ENCODE results near the gene CIB2.
"Not testable (repeated sequence)": the region's sequence is repeated elsewhere in the genome, so short reads cannot be mapped to it uniquely, and the experiment has no call there.

Gene CIB2

DNA sequence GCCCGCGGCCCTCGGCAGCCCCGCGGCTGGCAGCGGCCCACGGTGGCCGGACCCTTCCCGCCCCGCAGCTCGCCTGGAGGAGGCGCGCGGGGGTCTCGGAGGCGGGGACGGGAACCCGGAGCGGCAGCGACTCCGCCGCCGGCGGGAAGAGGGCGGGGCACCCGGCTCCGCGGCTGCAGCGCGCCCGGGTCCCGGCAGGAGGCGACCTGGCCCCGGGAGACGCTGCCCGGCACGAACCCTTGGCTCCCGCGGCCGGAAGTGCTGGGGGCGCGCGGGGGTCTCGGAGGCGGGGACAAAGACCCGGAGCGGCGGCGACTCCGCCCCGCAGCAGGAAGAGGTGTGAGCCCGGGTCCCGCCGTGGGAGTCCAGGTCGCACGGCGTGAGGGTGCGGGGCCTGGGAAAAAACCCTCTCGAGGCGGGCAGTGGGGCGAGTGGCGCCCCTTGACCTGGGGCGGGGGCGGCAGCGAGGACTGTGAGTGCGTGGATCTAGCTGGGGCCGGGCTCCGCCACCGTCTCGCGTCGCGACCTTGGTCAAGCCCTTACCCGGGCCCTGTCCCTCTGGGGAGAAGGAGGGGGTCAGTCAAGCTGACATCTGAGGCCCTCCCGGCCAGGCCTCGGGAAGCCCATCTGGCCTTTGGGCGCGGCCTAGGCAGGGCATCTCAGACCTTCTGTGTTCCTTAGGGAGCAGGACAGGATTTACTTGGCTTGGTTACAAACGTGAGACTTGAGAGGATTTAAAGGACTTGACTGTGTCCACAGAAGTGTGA, at the start of gene CIB2:
Gene CIB2 (minus strand): TSS at position 151 of the 767 bp plus-strand sequence. CDS start 230 bp downstream, outside the sequence.
- DNase-seq (ENCODE audit: low read depth), result no peak

DNA sequence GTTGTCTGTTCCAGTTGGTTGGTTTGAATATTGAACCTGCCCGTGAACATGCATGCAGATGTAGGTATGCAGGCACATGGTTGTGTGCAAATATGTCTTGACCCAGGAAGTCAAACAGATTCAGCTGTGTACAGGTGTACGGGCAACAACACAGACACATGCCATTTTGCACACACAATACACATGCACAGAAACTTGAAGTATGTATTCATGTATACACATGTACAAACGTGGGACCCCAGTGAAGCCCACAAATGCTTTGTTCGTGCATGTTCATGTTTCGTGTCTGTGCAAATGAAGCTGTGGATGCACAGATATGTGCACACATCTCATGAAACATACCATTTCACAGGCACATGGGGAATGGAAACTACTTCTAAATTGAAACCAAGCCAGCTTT, 48.7 kb upstream of the CIB2 start:
- no peak for DNase-seq (ENCODE audit: low read depth)

DNA sequence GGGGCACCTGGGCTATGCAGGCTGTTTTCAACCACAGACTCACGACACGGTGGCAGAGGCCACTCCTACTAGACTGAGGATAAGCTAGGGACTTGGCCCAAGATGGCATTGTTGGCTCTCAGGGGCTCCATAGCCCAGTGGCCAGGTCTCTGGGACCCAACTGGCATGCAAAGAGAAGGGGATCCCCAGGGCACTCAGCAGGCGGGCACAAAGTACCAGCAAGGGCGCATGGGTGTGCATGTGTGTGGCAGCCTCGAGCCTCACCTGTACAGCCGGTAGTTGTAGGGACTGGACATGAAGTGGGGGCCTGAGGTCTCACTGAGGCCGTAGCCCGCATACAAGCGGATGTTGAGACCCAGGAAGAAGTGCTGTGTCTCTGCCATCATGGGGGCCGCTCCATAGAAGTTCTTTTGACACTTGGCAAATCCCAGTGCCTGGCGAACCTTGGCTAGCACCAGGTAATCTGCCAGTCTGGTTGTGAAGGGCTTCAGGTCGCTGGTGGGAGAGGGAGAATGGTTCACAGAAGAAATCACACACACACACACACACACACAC, 48.1 kb upstream of the CIB2 start:
- DNase-seq (ENCODE audit: low read depth), result no peak

DNA sequence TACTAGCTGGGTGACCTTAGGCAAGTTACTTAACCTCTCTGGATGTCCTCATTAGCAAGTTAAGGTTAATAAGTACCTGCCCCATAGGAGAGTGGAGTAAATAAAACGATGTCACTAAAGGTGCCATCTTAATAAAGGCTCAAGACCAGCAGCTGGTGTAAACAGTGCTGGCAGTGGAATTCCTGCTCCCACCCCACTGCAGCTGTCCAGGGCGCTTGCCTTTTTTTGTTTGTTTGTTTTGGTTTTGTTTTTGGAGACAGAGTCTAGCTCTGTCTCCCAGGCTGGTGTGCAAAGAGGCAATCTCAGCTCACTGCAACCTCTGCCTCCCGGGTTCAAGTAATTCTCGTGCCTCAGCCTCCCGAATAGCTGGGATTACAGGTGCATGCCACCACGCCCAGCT, 46.8 kb upstream of the CIB2 start:
- DNase-seq (ENCODE audit: low read depth), result no peak

DNA sequence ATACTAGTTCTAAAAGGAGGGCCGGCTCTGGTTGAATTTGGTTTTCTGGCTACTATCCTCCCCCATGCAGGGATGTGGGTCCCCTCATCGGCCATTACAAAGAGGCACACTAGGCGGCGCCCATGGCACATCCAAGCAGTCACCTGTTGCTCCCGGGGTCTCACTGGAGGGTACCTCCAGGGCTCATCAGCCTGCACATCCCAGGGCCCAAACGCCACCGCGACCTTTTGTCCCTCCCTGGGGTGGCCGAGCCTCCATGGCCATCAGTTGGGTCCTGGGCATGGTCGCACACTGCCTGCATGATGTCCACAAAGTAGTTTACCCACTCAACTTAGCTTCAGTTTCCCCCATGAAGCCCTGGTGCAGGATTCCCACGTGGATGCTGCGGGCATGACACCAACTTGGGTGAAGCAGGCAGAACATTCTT, 46.2 kb upstream of the CIB2 start:
- DNase-seq (ENCODE audit: low read depth), result no peak

DNA sequence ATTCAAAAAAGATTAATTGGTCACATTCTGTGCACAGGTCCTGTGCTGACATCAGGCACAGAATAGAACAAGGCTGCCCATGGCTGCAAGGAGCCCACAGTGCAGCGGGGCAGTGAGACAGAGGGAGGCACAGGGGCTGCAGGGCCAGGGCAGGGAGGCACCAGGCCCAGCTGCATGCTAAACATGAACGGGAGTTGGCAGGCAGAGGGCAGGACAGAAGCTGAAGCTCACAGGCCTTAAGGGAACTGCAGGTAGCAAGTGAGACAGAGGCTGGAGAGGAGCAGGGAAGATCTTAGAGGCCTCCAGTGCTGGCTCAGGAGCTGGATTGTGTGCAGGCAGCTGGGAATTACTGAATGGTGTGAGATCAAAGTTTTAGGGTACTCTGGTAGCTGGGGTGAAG, 44.1 kb upstream of the CIB2 start:
- DNase-seq (ENCODE audit: low read depth), result no peak

DNA sequence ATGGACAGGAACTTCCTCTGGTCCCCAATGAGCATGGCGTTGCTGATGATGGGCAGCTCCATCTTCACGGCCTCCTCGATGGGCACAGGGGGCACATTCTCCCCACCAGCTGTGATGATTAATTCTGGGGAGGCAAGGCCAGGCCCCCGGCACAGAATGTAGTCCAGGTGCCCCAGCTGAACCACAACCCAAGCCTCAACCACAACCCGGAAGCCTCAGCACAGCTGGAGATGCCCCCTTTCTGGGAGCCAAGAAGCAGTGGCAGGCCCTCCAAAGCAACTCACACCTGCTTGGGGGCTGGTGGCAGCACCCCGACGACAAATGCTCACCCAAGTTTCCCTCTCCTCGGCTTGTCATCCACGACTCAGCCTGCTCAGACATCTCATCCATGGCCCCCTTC, 43.2 kb upstream of the CIB2 start:
- DNase-seq (ENCODE audit: low read depth), result no peak

DNA sequence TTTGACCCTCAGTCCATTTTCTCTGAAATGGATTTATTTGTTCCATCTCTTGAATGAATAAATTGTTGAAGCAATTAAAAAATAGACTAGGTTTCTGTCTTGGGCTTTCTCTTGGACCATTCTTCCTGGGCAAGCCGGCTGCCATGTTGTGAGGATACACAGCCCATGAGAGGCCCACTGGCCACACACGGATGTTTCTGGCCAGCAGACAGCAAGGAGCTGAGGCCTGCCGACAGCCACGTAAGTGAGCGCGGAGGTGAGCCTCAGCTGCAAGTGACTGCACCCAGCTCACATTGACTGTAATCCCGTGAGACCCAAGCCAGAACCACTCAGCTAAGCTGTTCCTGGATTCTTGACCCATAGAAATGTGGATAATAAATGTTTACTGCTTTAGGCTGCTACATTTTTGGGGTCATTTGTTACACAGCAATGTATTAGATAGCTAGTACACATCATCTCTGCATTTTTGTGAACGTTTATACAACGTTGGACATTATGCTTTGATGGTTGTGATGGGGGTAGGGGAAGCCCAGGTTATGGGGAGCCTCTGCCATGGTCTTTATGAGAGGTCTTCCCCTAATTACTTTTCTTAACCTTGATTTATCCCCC, 40.7 kb upstream of the CIB2 start:
- no peak for DNase-seq (ENCODE audit: low read depth)

DNA sequence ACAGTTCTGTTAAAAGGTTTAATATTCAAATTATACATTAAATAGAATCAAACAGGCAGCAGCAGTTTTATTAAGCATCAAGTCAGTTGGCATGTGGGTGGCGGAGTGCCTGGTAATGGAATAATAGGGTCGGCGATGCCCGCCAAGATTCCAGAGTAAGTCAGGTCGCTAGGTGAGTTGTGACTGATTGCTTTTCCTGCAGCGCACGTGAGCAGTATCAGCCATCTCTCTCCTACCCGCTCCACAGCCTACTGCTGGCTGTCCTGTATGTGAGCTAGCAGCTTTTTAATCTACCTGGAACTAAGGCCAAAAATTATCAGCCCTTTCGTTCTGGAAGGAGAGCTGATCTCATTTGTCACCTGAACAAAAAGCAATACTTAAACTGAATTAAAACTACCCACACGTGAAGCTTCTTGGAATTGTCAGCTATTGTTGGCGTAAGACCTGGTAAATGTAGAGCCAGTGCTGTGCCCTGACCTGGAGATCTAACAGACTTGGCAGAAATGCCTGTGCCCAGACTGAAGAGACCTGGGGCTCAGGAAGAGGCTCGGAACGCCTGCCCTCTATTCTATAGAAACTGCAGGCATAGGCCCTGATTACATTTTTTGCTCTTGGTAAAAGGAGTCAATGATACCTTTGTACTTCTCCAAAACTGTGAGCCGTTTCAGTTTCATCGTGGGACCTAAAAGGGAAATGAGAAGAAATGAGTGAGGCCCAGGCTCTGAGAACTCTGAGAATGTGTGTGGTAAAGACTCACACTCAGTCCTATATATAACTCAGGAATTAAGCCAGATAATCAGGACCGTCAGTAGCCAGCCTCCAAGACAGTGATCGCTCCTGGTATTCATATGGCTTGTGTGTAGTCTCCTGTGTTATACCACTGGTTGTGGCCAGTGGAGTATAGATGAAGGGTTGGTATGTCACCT, 39.9 kb upstream of the CIB2 start:
- DNase-seq (ENCODE audit: low read depth), result no peak

DNA sequence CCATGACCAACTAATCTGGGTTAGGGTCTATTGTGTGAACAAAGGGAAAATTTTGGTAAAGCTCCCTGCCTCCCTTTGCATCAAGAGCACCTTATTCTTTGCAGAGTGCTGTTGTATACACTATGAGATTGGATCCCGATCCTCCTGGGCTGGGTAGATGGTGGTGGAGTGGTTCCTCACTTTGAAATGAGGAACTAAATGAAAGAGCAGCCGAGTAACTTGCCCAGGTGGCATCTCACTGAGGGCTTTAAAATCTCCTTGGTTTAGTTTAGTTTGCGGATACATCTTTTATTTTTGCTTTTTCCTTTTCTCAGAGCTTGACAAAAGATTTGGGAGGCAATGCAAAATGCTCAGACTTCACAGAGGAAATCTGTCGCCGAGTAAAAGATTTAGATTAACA, 37.4 kb upstream of the CIB2 start:
- no peak for DNase-seq (ENCODE audit: low read depth)

DNA sequence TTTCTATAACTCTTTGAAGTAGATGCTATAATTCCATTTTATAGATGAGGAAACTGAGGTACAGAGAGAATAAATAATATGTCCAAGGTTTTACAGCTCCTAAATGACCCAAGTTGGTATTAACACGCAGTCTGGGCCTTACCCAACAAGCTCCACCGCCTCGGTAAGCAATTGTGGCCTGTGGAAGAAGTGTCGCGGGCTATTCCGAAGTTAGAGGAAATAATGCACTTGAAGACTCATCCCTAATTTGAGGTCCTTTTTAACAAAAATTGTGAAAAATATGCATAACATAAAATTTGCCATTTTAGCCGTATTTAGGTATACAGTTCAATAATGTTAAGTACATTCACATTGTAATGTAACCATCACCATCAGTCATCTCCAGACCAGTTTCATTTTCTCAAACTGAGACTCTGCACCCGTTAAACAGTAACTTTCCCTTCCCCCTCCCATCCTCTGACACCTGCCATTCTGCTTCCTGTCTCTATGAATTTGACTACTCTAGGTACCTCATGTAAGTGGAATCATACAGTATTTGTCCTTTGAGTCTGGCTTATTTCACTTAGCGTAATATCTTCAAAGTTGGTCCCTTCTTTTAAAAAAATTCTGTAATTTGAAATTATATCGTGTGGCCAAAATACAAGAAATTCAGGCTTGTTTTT, 36.1 kb upstream of the CIB2 start:
- no peak for DNase-seq (ENCODE audit: low read depth)

DNA sequence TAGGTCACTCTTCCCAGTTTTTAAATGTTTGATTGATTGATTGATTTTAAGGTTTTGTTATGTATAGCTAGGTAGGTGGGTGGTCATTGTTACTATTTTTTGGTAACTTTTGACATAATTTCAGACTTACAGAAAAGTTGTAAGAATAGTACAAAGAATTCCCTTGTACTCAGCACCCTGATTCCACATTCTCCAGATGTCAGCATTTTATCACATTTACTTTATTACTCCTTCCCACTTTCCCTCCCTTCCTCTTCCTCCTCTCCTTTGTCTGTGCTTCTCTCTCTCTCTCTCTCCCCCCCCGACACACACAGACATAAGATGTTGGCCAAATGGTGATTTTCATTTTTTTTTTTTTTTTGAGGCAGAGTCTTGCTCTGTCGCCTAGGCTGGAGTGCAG, 32.8 kb upstream of the CIB2 start:
- DNase-seq (ENCODE audit: low read depth), result no peak

DNA sequence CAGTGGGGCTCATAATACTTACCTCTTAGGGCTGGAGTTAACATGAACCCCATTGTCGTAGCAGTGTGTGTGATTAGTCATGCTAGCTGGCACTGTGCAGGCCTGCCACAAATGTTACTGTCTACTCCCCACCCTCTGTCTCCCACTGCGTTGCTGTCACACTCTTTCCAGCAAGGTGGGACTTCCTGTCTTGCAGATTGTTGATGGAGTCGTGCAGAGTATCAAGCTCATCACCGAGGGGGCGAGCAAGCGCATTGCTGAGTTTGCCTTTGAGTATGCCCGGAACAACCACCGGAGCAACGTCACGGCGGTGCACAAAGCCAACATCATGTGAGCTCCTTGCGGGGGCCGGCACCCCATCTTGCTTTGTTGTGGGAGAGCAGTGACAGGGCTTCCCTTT, 30.8 kb upstream of the CIB2 start:
- no peak for DNase-seq (ENCODE audit: low read depth)

DNA sequence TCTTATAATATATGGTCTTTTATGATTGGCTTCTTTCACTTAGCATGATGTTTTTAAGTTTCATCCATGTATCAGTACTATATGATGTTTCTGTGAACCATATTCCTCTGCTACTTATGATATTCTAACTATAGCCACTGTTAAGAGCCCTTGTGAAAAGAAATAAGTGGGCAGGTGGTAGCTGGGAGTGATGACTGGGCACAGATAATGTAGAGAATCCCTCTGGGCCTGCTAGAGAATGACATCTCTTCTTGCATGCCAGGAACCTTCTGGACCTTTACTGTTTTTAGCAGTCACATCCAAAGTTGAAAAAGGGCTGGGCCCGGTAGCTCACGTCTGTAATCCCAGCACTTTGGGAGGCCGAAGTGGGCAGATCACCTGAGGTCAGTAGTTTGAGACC, 28.1 kb upstream of the CIB2 start:
- no peak for DNase-seq (ENCODE audit: low read depth)

DNA sequence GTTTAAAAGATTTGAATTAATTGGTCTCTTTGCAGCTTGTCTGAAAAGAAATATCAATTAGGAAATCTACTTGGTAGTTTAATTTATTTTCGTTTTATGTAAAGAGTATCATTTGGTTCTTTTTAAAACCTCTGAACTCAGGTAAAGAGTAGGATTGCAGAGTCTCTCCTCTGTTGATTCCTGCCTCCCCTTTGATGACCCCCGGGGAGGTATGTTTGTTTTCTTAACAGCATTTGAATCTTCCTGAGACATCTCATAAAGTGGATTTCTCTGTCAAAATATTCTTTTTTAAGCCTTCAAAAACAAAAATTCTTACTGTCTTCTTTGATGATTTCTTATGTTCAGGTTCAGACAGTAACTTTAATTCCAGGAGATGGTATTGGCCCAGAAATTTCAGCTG, 26.0 kb upstream of the CIB2 start:
- DNase-seq (ENCODE audit: low read depth), result no peak

DNA sequence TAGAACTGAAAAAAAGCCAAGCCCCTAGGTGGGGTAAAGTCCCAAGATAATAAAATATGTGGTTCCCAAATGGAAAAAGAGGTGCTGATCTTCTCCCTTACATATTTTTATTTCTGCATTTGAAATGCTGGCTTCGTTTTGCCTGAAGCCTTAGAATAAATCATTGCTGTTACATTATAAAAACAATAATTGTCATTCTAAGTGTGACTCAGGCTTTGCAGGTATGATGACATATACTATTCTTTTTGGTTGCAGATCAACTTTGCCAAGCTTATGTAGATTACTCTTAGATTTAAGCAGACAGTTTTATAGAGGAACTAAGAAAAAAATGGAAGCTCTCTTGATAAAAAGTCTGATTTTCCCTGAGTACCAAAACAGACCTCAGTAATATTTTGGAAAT, 25.4 kb upstream of the CIB2 start:
- DNase-seq (ENCODE audit: low read depth), result no peak

DNA sequence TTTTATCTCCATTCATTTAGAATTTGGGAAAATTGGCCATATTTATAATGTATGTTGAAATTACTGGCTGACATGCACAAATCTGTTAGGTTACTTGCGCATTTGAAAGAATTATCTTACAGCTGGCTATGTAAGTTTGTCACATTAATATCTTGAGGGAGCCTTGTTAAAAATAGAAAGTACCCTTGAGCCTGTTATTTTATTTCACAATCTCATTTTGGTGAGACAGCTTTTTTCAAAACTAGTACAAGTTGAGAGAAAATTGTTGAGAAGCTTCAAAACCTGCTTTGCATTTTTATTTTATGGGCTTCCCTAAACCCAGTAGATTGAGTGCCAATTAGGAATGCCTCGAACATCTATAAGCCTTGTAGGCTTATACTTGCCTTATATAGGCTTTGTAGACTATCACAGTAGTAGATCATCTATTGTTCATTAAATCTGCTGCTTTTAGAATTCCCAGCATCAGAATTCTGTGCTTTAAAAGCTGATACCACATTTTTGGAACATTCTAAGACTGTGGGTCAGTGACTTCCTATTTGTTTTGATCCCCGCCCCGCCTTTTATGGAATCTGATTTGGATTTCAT, 24.2 kb upstream of the CIB2 start:
- no peak for DNase-seq (ENCODE audit: low read depth)

DNA sequence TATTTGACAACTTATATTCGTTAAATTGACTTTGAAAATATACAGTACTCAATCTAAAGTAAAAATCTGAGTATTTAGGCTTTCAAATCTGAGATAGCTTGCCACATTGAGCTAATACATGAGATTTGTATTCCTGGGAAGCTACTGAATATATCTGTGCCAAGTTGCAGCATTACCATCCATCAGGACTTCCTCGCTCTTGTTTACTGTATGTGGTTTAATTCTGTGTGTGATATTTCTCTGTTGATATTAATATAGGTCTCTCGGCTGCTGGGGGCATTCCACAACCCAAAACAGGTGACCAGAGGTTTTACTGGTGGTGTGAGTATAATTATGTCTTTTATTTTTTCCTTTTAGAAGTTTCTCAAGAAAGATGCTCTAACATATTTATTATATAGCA, 23.7 kb upstream of the CIB2 start:
- DNase-seq (ENCODE audit: low read depth), result no peak

DNA sequence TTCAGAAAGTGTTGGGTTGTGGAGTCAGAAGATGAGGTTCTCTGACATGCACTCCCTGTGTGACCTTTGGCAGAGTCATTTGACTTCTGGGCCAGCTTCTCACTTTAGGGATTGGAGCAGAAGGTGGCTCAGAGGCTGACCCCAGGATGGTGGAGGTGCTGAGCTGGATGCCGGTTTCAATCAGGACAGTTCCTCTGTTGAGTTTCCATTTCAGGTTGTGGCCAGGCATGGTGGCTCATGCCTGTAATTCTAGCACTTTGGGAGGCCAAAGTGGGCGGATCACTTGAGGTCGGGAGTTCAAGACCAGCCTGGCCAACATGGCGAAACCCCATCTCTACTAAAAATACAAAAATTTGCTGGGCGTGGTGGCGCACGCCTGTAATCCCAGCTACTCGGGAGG, 19.8 kb upstream of the CIB2 start:
- not testable (repeated sequence) for DNase-seq (ENCODE audit: low read depth)

DNA sequence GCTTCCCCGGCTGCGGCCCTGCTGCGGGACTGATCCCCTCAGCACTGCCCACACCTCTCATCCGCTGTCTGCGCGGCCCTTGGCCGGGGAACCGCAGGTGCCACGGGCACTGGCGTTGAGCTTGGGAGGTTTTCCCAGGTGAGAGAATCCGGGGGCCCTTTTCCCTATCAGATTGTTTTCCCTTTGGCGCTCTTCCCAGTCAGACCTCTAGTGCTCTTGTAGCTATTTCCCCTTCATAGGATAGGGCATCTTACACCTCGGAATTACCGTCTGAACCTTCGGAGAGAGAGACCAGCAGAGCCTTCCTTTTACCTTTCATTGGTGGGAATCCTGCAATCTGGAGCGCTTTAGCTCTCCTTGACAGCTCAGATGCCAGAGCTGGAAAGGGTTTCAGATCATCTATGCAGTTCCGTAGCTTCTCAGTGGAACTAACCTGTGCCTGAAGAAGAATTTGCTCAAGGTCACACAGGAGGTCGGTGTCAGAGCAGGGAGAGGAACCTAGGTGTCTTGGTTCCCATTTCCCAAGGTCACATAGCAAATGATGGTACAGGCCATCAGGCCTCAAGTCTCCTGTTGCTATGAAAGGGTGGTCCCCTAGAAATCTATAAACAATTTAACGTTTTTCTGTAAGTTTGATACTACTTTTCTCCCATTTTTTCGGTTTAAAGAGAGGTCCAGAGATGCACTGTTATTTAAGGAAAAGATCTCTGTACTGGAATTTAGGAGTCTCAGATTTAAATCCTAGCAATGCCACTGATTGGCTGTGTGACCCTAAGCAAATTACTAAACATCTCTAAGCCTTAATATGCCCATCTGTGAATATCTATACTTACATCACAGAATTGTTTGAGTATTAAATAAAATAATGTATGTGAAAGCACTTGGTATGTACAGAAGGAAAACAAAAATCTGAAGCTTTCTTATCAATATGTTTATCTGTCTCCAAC, 18.8 kb upstream of the CIB2 start:
- DNase-seq (ENCODE audit: low read depth), result no peak
